SU-DHL-6 (cell line): ENCODE data around the gene NDUFS6.

Experiments used
- CTCF ChIP-seq: fragments of 200-600 bp; sonication (generic); IDR thresholded peaks from one replicate; pipeline ENCODE4 v1.5.1; 2017; ENCODE audit warnings: antibody characterized with exemption, mild to moderate bottlenecking, low read length, moderate library complexity; ENCODE audit not compliant: insufficient read depth, poor library complexity, severe bottlenecking
- EZH2phosphoT487 ChIP-seq: fragments of 200-600 bp; sonication (generic), shearing (Covaris generic); conservative IDR thresholded peaks from 2 replicates; pipeline ENCODE4 v1.6.1; 2018; ENCODE audit warnings: mild to moderate bottlenecking, antibody characterized with exemption, low read length, moderate library complexity, mixed read lengths

- TF ChIP-seq CTCF (no peak), EZH2phosphoT487 (no peak)
Observed at GRCh38 chr5:1847056-1847455, 45.8 kb downstream of the NDUFS6 start.
